K562 (cell line): ENCODE measurements around the gene SIRT2. TPM values are rescaled to one million over a fixed set of nuclear protein-coding genes. Genes with fewer than 3 reads are reported as not detected.
A peak's percentile ranks its signal among the peaks of the same experiment; 100 is the strongest.

Experiments
- ARNT ChIP-seq, 2 experiments: fragments of 450-650 bp; IDR thresholded peaks; 2 replicates each; pipeline ENCODE4 v1.6.1; 2016; ENCODE audit warnings: mild to moderate bottlenecking in 1 of 2
- BHLHE40 ChIP-seq: IDR thresholded peaks from 2 replicates; pipeline ENCODE4 v1.6.1; 2011; ENCODE audit warnings: low read length, improper control_type of control experiment
- CCAR2 ChIP-seq: fragments of 200-400 bp; formaldehyde crosslinking; IDR thresholded peaks from 2 replicates; pipeline ENCODE4 v1.6.1; 2017; ENCODE audit warnings: mild to moderate bottlenecking, low read depth, low read length
- EGR1 ChIP-seq: fragments of 450-650 bp; conservative IDR thresholded peaks from 2 replicates; pipeline ENCODE4 v1.6.1; 2017; ENCODE audit warnings: mild to moderate bottlenecking
- ELF2 ChIP-seq: fragments of 250-450 bp; sonication (Bioruptor Pico); IDR thresholded peaks from 2 replicates; pipeline ENCODE4 v1.5.0; 2021; ENCODE audit warnings: mild to moderate bottlenecking
- ETV5 ChIP-seq: sonication (generic); formaldehyde crosslinking; IDR thresholded peaks from 2 replicates; pipeline ENCODE4 v1.4.0; 2020; ENCODE audit warnings: low read depth, mild to moderate bottlenecking, missing genetic modification reagents
- ETV6 ChIP-seq, 3 experiments: fragments of 150-350 bp in 1 of 3; sonication (generic) in 1 of 3; formaldehyde crosslinking in 1 of 3; IDR thresholded peaks; 2 replicates each; pipeline versions ENCODE4 v1.6.1 to v1.8.0; 2014 to 2022; ENCODE audit warnings: borderline replicate concordance in 2 of 3, low read depth in 2 of 3, antibody characterized with exemption in 1 of 3, low read length in 1 of 3, mild to moderate bottlenecking in 1 of 3, missing genetic modification reagents in 1 of 3
- FOS ChIP-seq: IDR thresholded peaks from 3 replicates; pipeline ENCODE4 v1.6.1; 2011; ENCODE audit not compliant: insufficient read length; ENCODE audit errors: extremely low read depth
- JUNB ChIP-seq: fragments of 450-650 bp; formaldehyde crosslinking; conservative IDR thresholded peaks from 2 replicates; pipeline ENCODE4 v1.4.0; 2020; ENCODE audit warnings: mild to moderate bottlenecking
- JUND ChIP-seq, 2 experiments: IDR thresholded peaks; 2 replicates in 1 of 2; 3 replicates in 1 of 2; pipeline ENCODE4 v1.6.1; 2011; ENCODE audit warnings: borderline replicate concordance in 2 of 2, low read depth in 2 of 2, low read length in 2 of 2, improper control_type of control experiment in 1 of 2, missing biosample characterization in 1 of 2, missing genetic modification characterization in 1 of 2, missing genetic modification reagents in 1 of 2
- KDM1A ChIP-seq, 2 experiments: fragments of 450-650 bp; IDR thresholded peaks; 2 replicates each; pipeline ENCODE4 v1.6.1; 2016; ENCODE audit warnings: mild to moderate bottlenecking in 2 of 2
- MYC ChIP-seq, 2 experiments: fragments of 250-450 bp in 1 of 2; sonication (Bioruptor Pico) in 1 of 2; IDR thresholded peaks; 2 replicates each; pipeline versions ENCODE4 v1.5.1 to v1.6.1; 2012 to 2021; ENCODE audit warnings: low read depth in 2 of 2, borderline replicate concordance in 1 of 2, improper control_type of control experiment in 1 of 2, low read length in 1 of 2, mild to moderate bottlenecking in 1 of 2, moderate library complexity in 1 of 2
- NRF1 ChIP-seq, 2 experiments: fragments of 450-650 bp; IDR thresholded peaks in 1 of 2; conservative IDR thresholded peaks in 1 of 2; 2 replicates each; pipeline ENCODE4 v1.6.1; 2014; ENCODE audit warnings: mild to moderate bottlenecking in 2 of 2
- RBM15 ChIP-seq: fragments of 200-400 bp; formaldehyde crosslinking; IDR thresholded peaks from 2 replicates; pipeline ENCODE4 v1.6.1; 2018; ENCODE audit warnings: mild to moderate bottlenecking, low read length, moderate library complexity; ENCODE audit not compliant: insufficient read depth
- RBM17 ChIP-seq: fragments of 200-400 bp; formaldehyde crosslinking; IDR thresholded peaks from 2 replicates; pipeline ENCODE4 v1.6.1; 2017; ENCODE audit warnings: low read depth, mild to moderate bottlenecking, low read length, borderline replicate concordance
- SIX5 ChIP-seq, 2 experiments: IDR thresholded peaks; 2 replicates each; pipeline ENCODE4 v1.6.1; 2011; ENCODE audit warnings: low read length in 2 of 2, borderline replicate concordance in 1 of 2, low read depth in 1 of 2, mild to moderate bottlenecking in 1 of 2, moderate library complexity in 1 of 2; ENCODE audit not compliant: insufficient read depth in 1 of 2
- SMAD1 ChIP-seq: fragments of 150-350 bp; IDR thresholded peaks from 2 replicates; pipeline ENCODE4 v1.6.1; 2014; ENCODE audit warnings: low read length, low read depth; ENCODE audit not compliant: partially characterized antibody
- SNAPC5 ChIP-seq: fragments of 250-450 bp; sonication (Bioruptor Pico); IDR thresholded peaks from 2 replicates; pipeline ENCODE4 v1.8.0; 2021; ENCODE audit warnings: moderate library complexity, mild to moderate bottlenecking, inconsistent platforms
- SP2 ChIP-seq: IDR thresholded peaks from 2 replicates; pipeline ENCODE4 v1.6.1; 2011; ENCODE audit warnings: mild to moderate bottlenecking, low read depth, low read length, moderate library complexity; ENCODE audit not compliant: poor library complexity, severe bottlenecking; ENCODE audit errors: extremely low read depth
- SRSF9 ChIP-seq: fragments of 200-400 bp; formaldehyde crosslinking; IDR thresholded peaks from 2 replicates; pipeline ENCODE4 v1.6.1; 2017; ENCODE audit warnings: low read depth, low read length, borderline replicate concordance
- TAF7 ChIP-seq: fragments of 450-650 bp; IDR thresholded peaks from 2 replicates; pipeline ENCODE4 v1.6.1; 2016; ENCODE audit warnings: missing genetic modification characterization, missing compliant biosample characterization
- TCF3 ChIP-seq: sonication (generic); formaldehyde crosslinking; IDR thresholded peaks from 2 replicates; pipeline ENCODE4 v1.4.0; 2020; ENCODE audit warnings: mild to moderate bottlenecking, missing genetic modification reagents
- ZKSCAN1 ChIP-seq: fragments of 150-350 bp; IDR thresholded peaks from 2 replicates; pipeline ENCODE4 v1.6.1; 2016; ENCODE audit warnings: low read depth, low read length
- ZSCAN32 ChIP-seq: fragments of 450-650 bp; formaldehyde crosslinking; IDR thresholded peaks from 2 replicates; pipeline ENCODE4 v1.4.0; 2020; ENCODE audit warnings: mild to moderate bottlenecking, moderate library complexity
- polyA plus RNA-seq, 8 experiments: library from polyadenylated mRNA; depleted of rRNA in 4 of 8; stranded (reverse) in 5 of 8; unstranded in 3 of 8; fragments of >200 nt; fragmentation: Nextera tagmentation in 2 of 8; fragmentation: Illumina TruSeq in 1 of 8; extraction: Ambion mirVana in 2 of 8; extraction: Trizol in 1 of 8; gene quantifications; 2 replicates each; pipeline versions ENCODE4 v1.2.1 to v1.2.3, GENCODE V29; 2011 to 2014; ENCODE audit warnings: inconsistent platforms in 1 of 8, missing spikeins in 1 of 8
- total RNA-seq, 7 experiments: library from RNA; depleted of rRNA in 6 of 7; stranded (reverse); fragments of >200 nt in 6 of 7; fragmentation: Illumina TruSeq in 2 of 7; extraction: Trizol in 2 of 7; gene quantifications; 2 replicates each; pipeline versions ENCODE4 v1.2.1 to v1.2.3, GENCODE V29; 2011 to 2021; ENCODE audit warnings: low replicate concordance in 1 of 7

Gene SIRT2
- total and polyA plus RNA-seq, 9 of the 15 experiments (the other 6 are each of a cell fraction or from before 2014, with no cell fraction given) = 2.3 to 35.2 (median 22.9) TPM

GRCh38 chr19:38849147-38849859, 50.1 kb downstream of the SIRT2 start (continued):
- TF ChIP-seq SIX5 (IDR thresholded peaks at IDR 0.05; ENCODE audit: borderline replicate concordance in 1 of 2, insufficient read depth in 1 of 2, low read depth in 1 of 2, low read length in 2 of 2) (no peak), EGR1 (peak; percentile 98), RBM17 (no peak), JUNB (CRISPR knock-in tag) (no peak), ETV5 (CRISPR knock-in tag) (no peak; the same call in 1 of the 2 replicates), ELF2 (CRISPR knock-in tag) (peak; percentile 64; the same call in 1 of the 2 replicates), RBM15 (no peak), NRF1 (conservative IDR thresholded peaks at IDR 0.05 in 1 of 2, IDR thresholded peaks at IDR 0.05 in 1 of 2) (peak; percentile 99 to 100), ETV6 (IDR thresholded peaks at IDR 0.05; ENCODE audit: borderline replicate concordance in 1 of 2, low read depth in 2 of 2, low read length in 1 of 2) (no peak), ETV6 (CRISPR knock-in tag; IDR thresholded peaks at IDR 0.05; ENCODE audit: borderline replicate concordance) (no peak), SMAD1 (peak; percentile 58), SNAPC5 (CRISPR knock-in tag) (no peak), TCF3 (no peak), SP2 (no peak), SRSF9 (no peak), BHLHE40 (peak; percentile 93), MYC (IDR thresholded peaks at IDR 0.05; ENCODE audit: low read depth, low read length) (peak; percentile 98), MYC (CRISPR knock-in tag; IDR thresholded peaks at IDR 0.05; ENCODE audit: borderline replicate concordance, low read depth) (peak; percentile 89; the same call in 1 of the 2 replicates), TAF7 (tag) (no peak), CCAR2 (no peak), FOS (no peak), KDM1A (IDR thresholded peaks at IDR 0.05) (no peak), ZKSCAN1 (0 out of 2 replicates have a peak, but pooled peaks have one; percentile 70), JUND (IDR thresholded peaks at IDR 0.05; ENCODE audit: borderline replicate concordance, low read depth, low read length) (peak; percentile 28; the same call in 1 of the 2 replicates), JUND (tag; IDR thresholded peaks at IDR 0.05; ENCODE audit: borderline replicate concordance, low read depth, low read length) (no peak; the same call in 2 of the 3 replicates), ZSCAN32 (CRISPR knock-in tag) (no peak), ARNT (IDR thresholded peaks at IDR 0.05) (0 out of 4 replicates have a peak, but pooled peaks of 1 of the 2 experiments have one; percentile 16)
